GM23338 (cell line): Measurements from ENCODE around the gene ALKBH4. TPM values are rescaled to one million over a fixed set of nuclear protein-coding genes. Genes with fewer than 3 reads are reported as not detected.

Experiments
- ATAC-seq: fragments of 200-7000 bp; cut with Tn5 transposase; 3 replicates; pipeline ENCODE4 v1.9.1; 2020
- DNase-seq: peaks from one replicate; pipeline ENCODE4 v3.0.0-alpha.2; 2015; ENCODE audit warnings: low spot score
- H2AFZ ChIP-seq: fragments of 200-600 bp; sonication (generic); 2 replicates; pipeline ENCODE4 v1.8.0; 2016; ENCODE audit warnings: antibody characterized with exemption, mild to moderate bottlenecking, moderate library complexity
- H3F3A ChIP-seq: fragments of 200-600 bp; sonication (generic); replicated peaks from 2 replicates; pipeline ENCODE4 v1.8.0; 2017; ENCODE audit warnings: antibody characterized with exemption, mixed run types, low read depth
- H3K27ac ChIP-seq: fragments of 200-600 bp; sonication (generic); 2 replicates; pipeline ENCODE4 v1.6.1; 2016; ENCODE audit warnings: low read depth
- H3K27me3 ChIP-seq: fragments of 200-600 bp; sonication (generic); 2 replicates; pipeline ENCODE4 v1.8.0; 2016; ENCODE audit warnings: mild to moderate bottlenecking, mixed run types, moderate library complexity; ENCODE audit not compliant: insufficient read depth
- H3K36me3 ChIP-seq: fragments of 200-600 bp; sonication (generic); 2 replicates; pipeline ENCODE4 v1.8.0; 2016; ENCODE audit warnings: mild to moderate bottlenecking; ENCODE audit not compliant: insufficient read depth
- H3K4me1 ChIP-seq: fragments of 200-600 bp; sonication (generic); 2 replicates; pipeline ENCODE4 v1.8.0; 2016; ENCODE audit warnings: mild to moderate bottlenecking, moderate library complexity; ENCODE audit not compliant: insufficient read depth
- H3K4me2 ChIP-seq: fragments of 200-600 bp; sonication (generic); 2 replicates; pipeline ENCODE4 v1.7.1; 2017; ENCODE audit warnings: mixed run types
- H3K4me3 ChIP-seq: fragments of 200-600 bp; sonication (generic); 2 replicates; pipeline ENCODE4 v1.6.1; 2016; ENCODE audit warnings: mixed run types
- H3K79me2 ChIP-seq: fragments of 200-600 bp; sonication (generic); replicated peaks from 2 replicates; pipeline ENCODE4 v1.8.0; 2017; ENCODE audit warnings: mild to moderate bottlenecking; ENCODE audit not compliant: insufficient read depth
- H3K9me2 ChIP-seq: fragments of 200-600 bp; sonication (generic); 2 replicates; pipeline ENCODE4 v1.8.0; 2017; ENCODE audit not compliant: insufficient read depth
- H4K20me1 ChIP-seq: fragments of 200-600 bp; sonication (generic); replicated peaks from 2 replicates; pipeline ENCODE4 v1.8.0; 2017; ENCODE audit warnings: mild to moderate bottlenecking; ENCODE audit not compliant: insufficient read depth
- H3K27ac Mint-ChIP-seq: 2 replicates; pipeline ENCODE4 v1.8.0; 2020; ENCODE audit warnings: inconsistent platforms, mild to moderate bottlenecking, moderate library complexity, mixed read lengths
- H3K27me3 Mint-ChIP-seq: 3 replicates; pipeline ENCODE4 v1.8.0; 2022; ENCODE audit warnings: low read depth, mild to moderate bottlenecking, moderate library complexity, mixed read lengths, inconsistent platforms; ENCODE audit not compliant: insufficient read depth, poor library complexity
- H3K36me3 Mint-ChIP-seq: 3 replicates; pipeline ENCODE4 v1.8.0; 2021; ENCODE audit warnings: low read depth, mild to moderate bottlenecking, inconsistent platforms, moderate library complexity, mixed read lengths
- H3K4me1 Mint-ChIP-seq: 3 replicates; pipeline ENCODE4 v1.8.0; 2020; ENCODE audit warnings: mild to moderate bottlenecking, inconsistent platforms, mixed read lengths
- H3K4me3 Mint-ChIP-seq: 3 replicates; pipeline ENCODE4 v1.8.0; 2021; ENCODE audit warnings: moderate library complexity, mild to moderate bottlenecking, inconsistent platforms, mixed read lengths
- H3K9me3 Mint-ChIP-seq: 3 replicates; pipeline ENCODE4 v1.8.0; 2020; ENCODE audit warnings: moderate library complexity, mild to moderate bottlenecking, inconsistent platforms, mixed read lengths
- CREB1 ChIP-seq: fragments of 250-450 bp; sonication (Bioruptor Pico); IDR thresholded peaks from 2 replicates; pipeline ENCODE4 v1.5.0; 2020; ENCODE audit warnings: low read depth, mild to moderate bottlenecking, moderate library complexity
- EZH2 ChIP-seq: fragments of 200-600 bp; sonication (generic); IDR thresholded peaks from one replicate; pipeline ENCODE4 v1.8.0; 2017; ENCODE audit warnings: antibody characterized with exemption, mild to moderate bottlenecking, low read depth; ENCODE audit not compliant: unreplicated experiment
- JUNB ChIP-seq: IDR thresholded peaks from one replicate; pipeline ENCODE4 v1.6.1; 2016; ENCODE audit warnings: antibody characterized with exemption; ENCODE audit not compliant: unreplicated experiment
- NANOG ChIP-seq: IDR thresholded peaks from 2 replicates; pipeline ENCODE4 v1.6.1; 2016; ENCODE audit warnings: antibody characterized with exemption, borderline replicate concordance
- POLR2AphosphoS5 ChIP-seq: IDR thresholded peaks from 2 replicates; pipeline ENCODE4 v1.6.1; 2016; ENCODE audit warnings: antibody characterized with exemption, low read depth
- ZNF331 ChIP-seq: fragments of 250-450 bp; sonication (Bioruptor Pico); IDR thresholded peaks from 2 replicates; pipeline ENCODE4 v1.5.0; 2020; ENCODE audit warnings: low read depth, mild to moderate bottlenecking, moderate library complexity
- polyA plus RNA-seq: library from polyadenylated mRNA; unstranded; fragments of >200 nt; fragmentation: Nextera tagmentation; extraction: Ambion mirVana; gene quantifications from 2 replicates; pipeline ENCODE4 v1.2.1, GENCODE V29; 2016
- total RNA-seq: library from RNA; depleted of rRNA; stranded (reverse); fragments of >200 nt; shearing (Covaris generic); gene quantifications from 2 replicates; pipeline ENCODE4 v1.2.3, GENCODE V29; 2014
- TF ChIP-seq, protein P1 (sequence below), 2 experiments: fragments of 200-600 bp in 1 of 2; sonication (generic) in 1 of 2; conservative IDR thresholded peaks; 2 replicates each; pipeline versions ENCODE4 v1.5.1 to v1.6.1; 2016 to 2017; ENCODE audit warnings: antibody characterized with exemption in 2 of 2, low read depth in 2 of 2, mild to moderate bottlenecking in 2 of 2, moderate library complexity in 1 of 2

Gene ALKBH4
- total and polyA plus RNA-seq, 2 experiments from 2014 or later: 17.7 to 45.0 TPM

GRCh38 chr7:102413611-102414010 lies 51.1 kb downstream of the ALKBH4 start:
- H3K9me3 Mint-ChIP-seq: peaks cover 8% of the 10 kb centered on the region; the same call in 2 of the 3 replicates
- peaks cover 10% of the 10 kb centered on the region for H3K27me3 Mint-ChIP-seq
- no peak overlapping the region for H3K27ac Mint-ChIP-seq
- Histone ChIP-seq H3F3A (peaks cover 2% of the 10 kb centered on the region), H3K36me3 (peaks cover 27% of the 10 kb centered on the region), H3K9me2 (no peaks in the 10 kb centered on the region), H2AFZ (no peak overlapping the region), H3K79me2 (no peaks in the 10 kb centered on the region; the same call in 1 of the 2 replicates), H4K20me1 (peaks cover 17% of the 10 kb centered on the region), H3K27me3 (no peaks in the 10 kb centered on the region), H3K4me1 (no peaks in the 10 kb centered on the region), H3K4me3 (no peak overlapping the region), H3K27ac (no peak overlapping the region), H3K4me2 (no peak overlapping the region)
- ATAC-seq (no peak), DNase-seq (no peak)
- peaks cover 67% of the 10 kb centered on the region for H3K36me3 Mint-ChIP-seq
- H3K4me3 Mint-ChIP-seq: no peak overlapping the region
- no peaks in the 10 kb centered on the region for H3K4me1 Mint-ChIP-seq
- TF ChIP-seq CREB1 (CRISPR knock-in tag): no peak
- TF ChIP-seq POLR2AphosphoS5: no peak

GRCh38 chr7:102413091-102413490 lies 51.6 kb downstream of the ALKBH4 start:
- DNase-seq (no peak), ATAC-seq (no peak)
- no peak overlapping the region for H3K27ac ChIP-seq
- no peaks in the 10 kb centered on the region for H3K9me2 ChIP-seq
- H2AFZ ChIP-seq: no peak overlapping the region
- no peaks in the 10 kb centered on the region; the same call in 1 of the 2 replicates for H3K79me2 ChIP-seq
- Mint-ChIP-seq H3K4me1 (no peaks in the 10 kb centered on the region), H3K27me3 (peaks cover 10% of the 10 kb centered on the region), H3K36me3 (peaks cover 69% of the 10 kb centered on the region), H3K27ac (no peak overlapping the region), H3K4me3 (no peak overlapping the region), H3K9me3 (peaks cover 8% of the 10 kb centered on the region; the same call in 2 of the 3 replicates)
- H3K4me3 ChIP-seq: no peak overlapping the region
- H3K4me1 ChIP-seq: no peaks in the 10 kb centered on the region
- H3K4me2 ChIP-seq: no peak overlapping the region
- H3K27me3 ChIP-seq: no peaks in the 10 kb centered on the region
- peaks cover 21% of the 10 kb centered on the region for H4K20me1 ChIP-seq
- TF ChIP-seq EZH2 (no peak), NANOG (no peak), JUNB (no peak)
- TF ChIP-seq, protein P1, sequence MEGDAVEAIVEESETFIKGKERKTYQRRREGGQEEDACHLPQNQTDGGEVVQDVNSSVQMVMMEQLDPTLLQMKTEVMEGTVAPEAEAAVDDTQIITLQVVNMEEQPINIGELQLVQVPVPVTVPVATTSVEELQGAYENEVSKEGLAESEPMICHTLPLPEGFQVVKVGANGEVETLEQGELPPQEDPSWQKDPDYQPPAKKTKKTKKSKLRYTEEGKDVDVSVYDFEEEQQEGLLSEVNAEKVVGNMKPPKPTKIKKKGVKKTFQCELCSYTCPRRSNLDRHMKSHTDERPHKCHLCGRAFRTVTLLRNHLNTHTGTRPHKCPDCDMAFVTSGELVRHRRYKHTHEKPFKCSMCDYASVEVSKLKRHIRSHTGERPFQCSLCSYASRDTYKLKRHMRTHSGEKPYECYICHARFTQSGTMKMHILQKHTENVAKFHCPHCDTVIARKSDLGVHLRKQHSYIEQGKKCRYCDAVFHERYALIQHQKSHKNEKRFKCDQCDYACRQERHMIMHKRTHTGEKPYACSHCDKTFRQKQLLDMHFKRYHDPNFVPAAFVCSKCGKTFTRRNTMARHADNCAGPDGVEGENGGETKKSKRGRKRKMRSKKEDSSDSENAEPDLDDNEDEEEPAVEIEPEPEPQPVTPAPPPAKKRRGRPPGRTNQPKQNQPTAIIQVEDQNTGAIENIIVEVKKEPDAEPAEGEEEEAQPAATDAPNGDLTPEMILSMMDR (conservative IDR thresholded peaks at IDR 0.05; ENCODE audit: low read depth in 2 of 2): no peak
- H3F3A ChIP-seq: peaks cover 2% of the 10 kb centered on the region
- H3K36me3 ChIP-seq: peaks cover 27% of the 10 kb centered on the region

- TF ChIP-seq, protein P1 (conservative IDR thresholded peaks at IDR 0.05; ENCODE audit: low read depth in 2 of 2): peak; percentile 60 to 70
- TF ChIP-seq JUNB (no peak), ZNF331 (no peak)
- peaks cover 10% of the 10 kb centered on the region for H3K27me3 Mint-ChIP-seq
- ATAC-seq (peak; percentile 87), DNase-seq (peak; percentile 80)
- Histone ChIP-seq H4K20me1 (peaks cover 21% of the 10 kb centered on the region), H3K27me3 (no peaks in the 10 kb centered on the region), H3K4me2 (no peak overlapping the region), H3K79me2 (no peaks in the 10 kb centered on the region; the same call in 1 of the 2 replicates), H3K4me1 (no peaks in the 10 kb centered on the region), H3K27ac (no peak overlapping the region; the same call in 1 of the 2 replicates), H3K36me3 (peaks cover 29% of the 10 kb centered on the region), H3K9me2 (no peaks in the 10 kb centered on the region), H2AFZ (no peak overlapping the region), H3F3A (peaks cover 2% of the 10 kb centered on the region), H3K4me3 (no peak overlapping the region)
- peaks cover 8% of the 10 kb centered on the region; the same call in 2 of the 3 replicates for H3K9me3 Mint-ChIP-seq
- no peaks in the 10 kb centered on the region for H3K4me1 Mint-ChIP-seq
- H3K27ac Mint-ChIP-seq: no peak overlapping the region
- no peak overlapping the region for H3K4me3 Mint-ChIP-seq
- peaks cover 75% of the 10 kb centered on the region for H3K36me3 Mint-ChIP-seq
These were observed 52.1 kb downstream of the ALKBH4 start for GRCh38 chr7:102412548-102412947.
